HG03066 (cell line): ENCODE measurements around the gene GRID1.

Source experiments
- ATAC-seq: cut with Tn5 transposase; IDR thresholded peaks from one replicate; pipeline ENCODE4 v1.9.1; 2021; ENCODE audit warnings: low read depth; ENCODE audit not compliant: unreplicated experiment

Gene GRID1

GRCh38 chr10:85557077-85557476 is 809.5 kb downstream of the GRID1 start:
- ATAC-seq = no peak
